GM04504 (cell line): ENCODE results near the gene GNAI3.

Experiments used
- DNase-seq: peaks from one replicate; pipeline ENCODE4 v3.0.0-alpha.2; 2012; ENCODE audit warnings: low read depth

The GNAI3 gene

DNA sequence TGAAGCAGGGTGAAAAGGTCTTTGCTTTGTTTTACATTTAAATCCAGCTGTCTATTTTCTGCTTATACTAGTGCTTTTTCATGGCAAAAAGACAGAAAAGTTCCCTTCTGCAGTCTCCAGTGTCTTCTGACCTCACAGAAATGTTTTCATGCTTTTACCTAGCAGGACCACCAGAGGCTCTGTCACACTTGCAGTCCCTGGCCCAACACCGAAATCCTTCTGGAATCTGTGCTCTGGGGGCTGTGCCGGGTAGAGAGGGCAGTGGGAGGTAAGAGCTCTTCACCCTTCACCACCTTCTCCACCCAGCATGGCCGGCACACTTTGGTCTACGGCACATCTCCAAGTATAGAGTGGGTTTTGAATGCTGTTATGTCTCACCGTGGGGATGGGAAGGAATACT is 50.2 kb downstream of the GNAI3 start:
- no peak for DNase-seq

DNA sequence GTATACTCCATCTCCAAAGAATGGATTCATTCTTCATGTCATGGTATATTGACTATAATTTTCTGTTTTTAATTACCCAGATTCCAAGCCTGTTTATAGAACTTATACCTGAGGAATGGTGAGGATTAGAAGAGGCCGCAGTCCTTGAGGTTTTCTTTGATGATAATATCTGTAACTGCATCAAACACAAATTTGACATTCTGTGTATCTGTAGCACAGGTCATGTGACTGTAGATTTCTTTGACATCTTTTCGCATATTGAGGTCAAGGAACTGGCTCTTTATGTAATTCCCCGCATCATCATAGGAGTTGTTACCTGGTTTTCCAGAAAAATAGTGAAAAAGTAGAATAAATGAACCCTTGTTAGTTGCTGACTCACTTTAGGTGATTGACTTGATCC is 54.8 kb downstream of the GNAI3 start:
- no peak for DNase-seq

DNA sequence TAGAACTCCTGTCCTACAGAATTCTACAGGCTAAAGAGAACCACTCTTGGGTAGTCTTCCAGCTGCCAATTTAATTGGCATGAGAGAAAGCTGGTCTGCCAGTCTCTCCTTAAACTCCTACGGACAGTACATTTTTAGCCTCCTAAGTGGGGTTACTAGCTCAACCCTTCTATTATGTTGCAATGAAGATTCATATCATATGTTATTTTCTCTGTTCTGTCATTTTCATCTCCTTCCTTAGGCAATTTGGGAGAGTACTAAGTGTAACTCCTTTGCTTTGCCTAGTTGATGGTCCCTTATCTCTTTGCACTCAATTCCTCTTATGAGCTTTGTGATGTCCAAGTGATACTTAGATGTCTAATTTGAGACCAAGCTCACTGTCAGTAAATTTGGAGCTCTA is 57.0 kb downstream of the GNAI3 start:
- DNase-seq = no peak

DNA sequence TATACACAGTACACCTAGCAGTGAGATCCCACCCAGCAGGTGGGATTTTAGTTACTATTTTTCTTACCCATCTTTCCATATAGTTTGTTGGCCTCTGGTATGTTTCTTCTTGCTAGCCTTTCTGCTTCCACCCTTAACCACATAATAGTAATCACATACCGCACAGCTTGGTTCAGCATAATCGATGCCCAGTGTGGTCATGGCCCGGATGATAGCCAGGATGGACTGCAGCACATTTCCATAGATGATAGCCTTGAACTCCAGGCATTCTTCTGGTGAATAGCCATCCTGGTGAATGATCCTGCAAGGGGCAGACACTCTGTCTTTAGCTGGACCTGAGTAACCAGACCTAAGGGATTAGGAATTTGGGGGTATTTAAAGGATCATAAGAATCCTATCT is 61.5 kb downstream of the GNAI3 start:
- DNase-seq = no peak

DNA sequence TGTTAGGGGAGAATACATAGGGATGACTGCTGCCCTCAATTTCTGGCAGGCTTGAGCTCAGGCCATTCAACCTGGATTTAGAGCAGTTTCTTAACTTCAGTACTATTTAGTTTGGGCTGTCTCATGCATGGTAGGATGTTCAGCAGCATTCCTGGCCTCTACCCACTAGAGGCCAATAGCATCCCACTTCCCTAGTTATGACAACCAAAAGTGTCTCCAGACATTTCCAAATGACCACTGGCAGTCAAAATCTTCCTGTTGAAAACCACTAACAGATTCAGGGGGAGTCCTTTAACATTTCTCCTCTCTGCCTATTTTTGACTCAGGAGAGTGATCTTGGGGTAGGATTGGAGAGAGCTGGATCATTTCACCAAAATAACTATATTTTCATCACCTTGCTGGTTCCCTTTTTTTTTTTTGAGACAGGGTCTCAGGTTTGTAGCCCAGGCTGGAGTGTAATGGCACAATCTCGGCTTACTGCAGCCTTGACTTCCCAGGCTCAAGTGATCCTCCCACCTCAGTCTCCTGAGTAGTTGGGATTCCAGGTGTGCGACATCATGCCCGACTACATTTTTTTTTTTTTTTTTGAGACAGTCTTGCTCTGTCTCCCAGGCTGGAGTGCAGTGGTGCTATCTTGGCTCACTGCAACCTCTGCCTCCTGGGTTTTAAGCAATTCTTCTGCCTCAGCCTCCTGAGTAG is 62.3 kb downstream of the GNAI3 start:
- DNase-seq = no peak

DNA sequence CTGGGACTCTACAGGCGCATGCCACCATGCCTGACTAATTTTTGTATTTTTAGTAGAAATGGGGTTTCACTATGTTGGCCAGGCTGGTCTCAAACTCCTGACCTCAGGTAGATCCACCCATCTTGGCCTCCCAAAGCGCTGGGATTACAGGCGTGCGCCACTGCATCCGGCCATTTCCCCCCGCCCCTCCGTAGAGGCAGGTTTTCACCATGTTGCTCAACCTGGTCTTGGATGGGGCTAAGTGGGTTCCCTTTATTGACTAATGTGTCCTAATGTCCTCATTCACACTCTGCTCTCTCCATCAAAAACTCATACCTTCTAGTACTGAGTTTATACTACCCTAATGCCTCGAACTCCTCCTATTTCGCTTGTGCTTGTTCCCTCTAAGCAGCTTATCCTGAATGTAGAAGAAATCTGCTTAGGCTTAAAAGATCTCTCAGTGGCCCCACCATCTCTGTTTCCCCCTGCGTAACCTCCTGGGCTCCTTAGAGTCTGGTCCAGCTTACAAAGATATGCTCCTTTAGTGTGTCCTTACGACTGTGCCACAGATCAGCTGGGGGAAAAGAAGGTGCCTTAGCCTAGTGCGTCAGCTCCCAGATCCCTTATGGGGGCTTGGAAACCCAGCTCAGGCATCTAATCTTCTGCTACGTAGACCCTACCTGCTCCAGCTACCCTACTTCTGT is 63.0 kb downstream of the GNAI3 start:
- DNase-seq = no peak

DNA sequence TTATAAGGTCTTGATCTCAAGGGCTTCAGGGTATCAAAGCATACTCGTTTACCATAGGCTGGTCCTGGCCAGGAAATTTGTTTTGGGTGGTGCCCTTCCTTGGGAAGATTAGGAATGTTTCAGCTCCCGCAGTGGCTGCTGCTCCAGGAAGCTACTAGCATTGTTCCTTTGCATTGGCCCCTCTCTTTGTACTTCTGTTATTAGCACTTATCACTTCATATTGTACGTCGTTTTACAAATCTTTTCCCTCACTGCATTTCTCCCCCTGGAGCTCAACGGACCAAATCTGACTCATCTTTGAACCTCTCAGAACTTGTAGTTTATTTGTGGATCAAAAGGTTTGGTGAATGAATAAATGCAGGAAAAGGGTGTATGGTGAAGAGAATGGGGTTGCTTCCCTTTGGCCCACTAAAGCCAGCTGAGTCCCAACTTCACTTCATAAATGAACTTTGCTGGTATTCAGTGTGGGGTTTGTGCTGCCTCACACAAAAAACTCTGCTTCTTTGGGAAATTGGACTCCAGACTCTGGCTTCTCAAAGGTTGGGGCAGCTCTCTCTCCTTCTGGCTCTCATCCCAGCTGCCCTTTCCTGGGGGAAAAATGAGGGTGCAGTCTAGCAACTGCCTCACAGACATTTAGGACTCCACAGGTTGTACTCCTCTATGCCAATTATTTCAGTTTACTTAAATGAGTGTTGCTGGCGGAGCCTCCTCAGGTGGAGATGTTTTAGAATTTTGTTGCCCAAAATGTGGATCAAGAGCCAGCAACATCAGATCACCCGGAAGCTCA is 65.1 kb downstream of the GNAI3 start:
- DNase-seq = no peak

DNA sequence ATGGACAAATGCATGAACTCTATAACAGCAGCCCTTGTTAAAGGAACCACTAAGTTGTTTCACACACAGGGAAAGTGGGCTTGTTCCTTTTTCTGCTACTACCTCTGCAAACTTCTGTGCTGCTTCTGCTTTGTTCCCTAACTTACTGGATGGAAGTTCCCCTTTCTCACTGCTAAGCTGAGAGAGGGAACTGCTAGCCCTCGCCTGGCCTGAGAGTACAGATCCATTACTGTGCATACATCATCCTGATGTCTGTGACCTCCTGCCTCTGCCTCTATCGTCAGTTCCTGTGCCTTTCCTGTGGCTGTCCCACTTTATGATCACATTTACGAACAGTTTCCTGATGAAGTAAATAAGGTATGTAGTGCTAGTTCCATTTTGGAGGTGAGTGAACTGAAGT is 67.5 kb downstream of the GNAI3 start:
- no peak for DNase-seq

DNA sequence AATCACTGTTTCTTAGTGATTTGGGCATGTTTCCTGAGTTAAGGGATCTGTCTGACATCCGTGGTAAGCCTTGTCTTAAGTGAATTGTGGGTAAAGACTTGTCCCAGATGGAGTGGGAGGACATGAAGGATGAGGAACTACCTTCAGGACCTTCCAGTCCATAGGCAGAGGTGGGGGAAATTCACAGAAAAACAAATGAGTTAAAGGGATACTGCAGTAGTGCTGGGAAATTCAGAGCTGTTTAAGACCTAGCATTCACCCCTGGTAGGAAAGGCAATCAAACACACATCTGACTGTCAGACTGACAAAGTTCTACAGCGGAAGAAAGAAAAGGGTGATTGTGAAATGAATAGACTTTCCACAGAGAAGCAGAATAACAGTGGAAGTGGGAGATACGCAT is 68.0 kb downstream of the GNAI3 start:
- DNase-seq = no peak

DNA sequence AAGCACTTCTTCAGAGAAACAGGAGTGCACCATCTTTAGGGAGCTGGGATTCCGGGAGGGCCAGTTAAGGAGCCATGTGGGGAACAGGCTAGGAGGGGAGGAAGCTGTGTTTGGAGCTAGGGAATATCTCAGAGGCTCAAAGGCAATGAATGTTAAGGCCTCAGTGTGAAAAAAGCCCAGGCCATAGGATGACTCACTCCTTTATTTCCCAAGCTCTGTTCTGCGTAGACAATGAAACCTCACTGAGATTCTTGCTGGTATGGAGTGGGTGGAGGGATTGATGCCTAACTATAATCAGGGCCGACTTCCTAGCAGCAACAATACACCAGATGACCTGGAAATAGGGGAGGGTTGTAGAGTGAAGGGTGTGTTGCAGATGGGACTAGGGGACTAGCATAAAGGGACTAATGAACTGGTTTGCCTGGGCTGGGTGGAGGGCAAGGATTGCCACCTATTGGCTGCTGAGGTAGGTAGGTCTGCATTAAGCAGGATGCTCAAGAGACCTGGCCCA is 68.9 kb downstream of the GNAI3 start:
- DNase-seq = peak; percentile 79

DNA sequence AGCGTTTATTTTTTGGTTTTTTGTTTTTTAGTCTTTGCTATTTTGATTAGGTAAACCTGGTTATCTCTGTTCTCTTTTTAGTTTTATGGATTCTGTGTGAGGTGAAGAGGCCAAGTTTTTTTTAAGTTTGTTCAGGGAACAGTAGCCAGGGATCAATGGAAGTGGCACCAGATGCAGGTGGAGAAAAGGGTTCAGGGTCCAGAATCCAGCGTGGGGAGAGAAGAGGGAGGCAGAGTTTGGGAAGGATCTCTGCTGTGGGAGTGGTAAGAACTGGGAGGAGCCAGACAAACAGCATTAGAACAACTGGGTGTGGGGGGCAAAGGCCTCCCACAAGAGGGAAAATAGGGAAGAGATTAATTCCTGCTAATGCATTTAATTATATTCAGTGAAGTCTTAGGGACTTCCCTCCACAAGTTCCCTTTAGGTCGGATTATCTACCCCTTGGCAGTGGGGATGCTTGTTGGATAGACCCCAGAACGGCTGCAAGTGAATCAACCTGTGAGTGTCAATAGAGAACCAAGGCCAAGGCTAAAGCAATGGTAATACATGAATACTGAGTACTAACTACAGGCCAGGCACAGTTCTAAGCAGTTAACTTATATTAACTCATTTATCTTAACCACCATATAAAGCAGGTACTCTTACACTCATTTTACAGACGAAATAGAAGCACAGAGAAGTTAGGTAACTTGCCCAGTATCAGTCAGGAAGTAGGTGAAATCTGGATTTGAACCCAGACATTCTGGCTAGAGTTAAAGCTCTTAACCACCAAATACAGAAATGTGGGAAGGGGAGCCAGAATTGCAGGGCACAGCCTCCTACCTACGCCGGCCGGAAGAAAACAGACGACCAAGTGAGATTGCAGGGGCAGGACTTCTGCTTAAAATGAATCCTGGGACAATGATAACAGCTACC is 70.5 kb downstream of the GNAI3 start:
- no peak for DNase-seq

DNA sequence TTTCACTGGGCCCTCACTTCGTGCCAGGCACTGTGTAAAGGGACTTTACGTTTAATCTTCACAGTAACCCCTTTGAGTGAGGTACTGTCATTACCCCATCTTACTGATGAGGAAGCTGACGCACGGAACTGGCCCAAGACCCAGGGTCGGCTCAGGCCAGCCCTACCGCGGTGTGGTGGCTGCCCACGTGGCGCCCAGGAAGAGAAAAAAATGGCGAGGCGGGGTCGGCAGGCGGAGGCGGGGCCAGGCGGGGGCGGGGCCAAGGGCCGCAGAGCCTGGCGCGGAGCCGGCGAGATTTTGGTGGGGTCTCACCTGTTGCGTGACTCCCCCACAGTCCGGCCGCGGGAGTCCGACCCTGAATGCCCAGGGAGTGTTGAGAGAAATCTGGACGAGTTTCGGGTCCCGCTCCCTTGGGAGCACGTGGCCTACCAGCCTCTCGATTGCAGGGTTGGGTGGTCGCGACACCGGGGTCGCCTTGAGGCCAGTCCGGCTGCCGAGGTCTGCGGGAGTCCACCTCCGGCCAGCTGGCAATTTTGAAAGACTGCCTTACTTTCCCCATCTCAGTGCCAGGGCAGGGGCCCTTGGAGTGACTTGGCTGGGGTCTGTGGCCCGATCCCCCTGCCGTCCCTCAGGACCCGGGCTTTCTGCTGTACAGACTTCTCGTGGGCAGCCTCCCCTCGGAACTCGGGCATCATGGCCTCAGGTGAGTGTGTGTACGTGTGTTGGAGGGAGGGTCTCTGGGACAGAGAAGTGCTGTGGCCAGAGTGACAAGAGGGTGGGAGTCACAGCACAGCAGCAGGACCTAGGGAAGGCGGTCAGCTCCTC is 71.4 kb downstream of the GNAI3 start, which contains the start of the genes AMPD2 and GNAT2:
AMPD2 (plus strand) TSS at position 262 of the 825 bp plus-strand sequence. CDS start 1,339 bp downstream, outside the sequence.
GNAT2 (minus strand) TSS at position 41 of the 825 bp plus-strand sequence. CDS start 6,746 bp downstream, outside the sequence.
- peak; percentile 75 for DNase-seq

DNA sequence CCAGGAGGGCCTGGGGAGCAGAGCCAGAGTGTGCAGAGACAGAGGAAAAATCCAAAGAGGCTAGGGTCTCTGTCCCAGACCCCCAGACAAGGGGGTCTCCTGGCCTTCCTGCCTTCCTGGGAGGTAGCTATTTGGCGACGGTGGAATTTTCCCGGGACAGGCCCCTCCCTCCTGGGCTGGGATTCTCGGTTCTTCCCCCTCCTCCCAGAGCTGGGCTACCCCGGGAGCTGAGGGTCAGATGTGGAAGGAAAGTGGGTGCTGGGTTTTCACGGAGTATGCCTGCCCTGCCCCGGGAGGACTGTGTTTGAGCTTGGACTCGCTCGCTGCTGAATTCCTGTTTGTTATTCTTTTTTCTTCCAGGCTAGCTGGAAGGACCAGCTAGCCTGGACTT is 72.0 kb downstream of the GNAI3 start:
- DNase-seq = peak; percentile 42

DNA sequence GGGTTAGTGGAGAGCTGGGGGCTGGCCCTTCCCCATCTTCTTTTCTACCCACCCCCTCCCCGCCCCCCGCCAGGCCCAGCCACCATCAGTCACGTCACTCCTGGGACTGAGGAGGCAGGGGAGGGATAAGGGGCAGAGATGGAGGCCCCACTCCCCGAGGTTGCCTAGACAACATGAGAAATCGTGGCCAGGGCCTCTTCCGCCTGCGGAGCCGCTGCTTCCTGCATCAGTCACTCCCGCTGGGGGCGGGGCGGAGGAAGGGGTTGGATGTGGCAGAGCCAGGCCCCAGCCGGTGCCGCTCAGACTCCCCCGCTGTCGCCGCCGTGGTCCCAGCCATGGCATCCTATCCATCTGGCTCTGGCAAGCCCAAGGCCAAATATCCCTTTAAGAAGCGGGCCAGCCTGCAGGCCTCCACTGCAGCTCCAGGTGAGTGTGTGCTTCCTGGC is 72.4 kb downstream of the GNAI3 start:
- peak; percentile 91 for DNase-seq

DNA sequence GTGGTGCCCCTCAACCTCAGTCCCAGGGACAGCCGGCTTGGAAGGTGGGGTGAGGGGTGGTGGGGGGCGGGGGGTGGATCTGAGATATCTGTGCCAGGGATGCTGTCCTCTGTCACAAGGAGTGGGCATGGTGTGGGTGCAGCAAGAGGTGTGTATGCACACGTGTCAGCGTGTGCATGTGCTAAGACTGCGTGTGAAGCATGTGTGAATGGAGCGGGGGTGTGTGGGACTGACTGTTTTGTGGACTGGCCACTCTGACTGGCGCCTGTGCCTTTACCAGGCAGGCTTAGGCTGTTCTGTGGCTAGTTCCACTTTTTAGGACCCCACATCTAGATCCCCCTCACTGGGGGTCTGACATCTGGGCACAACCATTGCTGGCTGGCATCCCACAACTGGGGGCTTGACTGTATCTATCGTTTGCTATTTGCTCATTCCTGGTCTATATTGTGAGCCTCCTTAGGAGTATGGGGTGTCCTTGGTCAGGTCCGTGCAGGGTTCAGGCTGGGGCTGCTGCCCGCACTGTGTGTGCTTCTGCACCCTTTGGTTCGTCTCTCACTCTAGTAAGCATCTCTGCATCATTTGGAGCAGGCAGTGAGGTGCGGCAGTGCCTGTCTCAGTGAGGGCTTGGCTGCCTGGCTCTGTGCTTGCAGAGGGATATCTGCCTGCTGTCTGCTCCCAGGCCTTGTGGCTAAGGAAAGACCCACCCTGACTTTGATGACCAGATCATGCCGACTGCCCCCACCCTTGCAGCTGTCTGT is 73.1 kb downstream of the GNAI3 start:
- no peak for DNase-seq

DNA sequence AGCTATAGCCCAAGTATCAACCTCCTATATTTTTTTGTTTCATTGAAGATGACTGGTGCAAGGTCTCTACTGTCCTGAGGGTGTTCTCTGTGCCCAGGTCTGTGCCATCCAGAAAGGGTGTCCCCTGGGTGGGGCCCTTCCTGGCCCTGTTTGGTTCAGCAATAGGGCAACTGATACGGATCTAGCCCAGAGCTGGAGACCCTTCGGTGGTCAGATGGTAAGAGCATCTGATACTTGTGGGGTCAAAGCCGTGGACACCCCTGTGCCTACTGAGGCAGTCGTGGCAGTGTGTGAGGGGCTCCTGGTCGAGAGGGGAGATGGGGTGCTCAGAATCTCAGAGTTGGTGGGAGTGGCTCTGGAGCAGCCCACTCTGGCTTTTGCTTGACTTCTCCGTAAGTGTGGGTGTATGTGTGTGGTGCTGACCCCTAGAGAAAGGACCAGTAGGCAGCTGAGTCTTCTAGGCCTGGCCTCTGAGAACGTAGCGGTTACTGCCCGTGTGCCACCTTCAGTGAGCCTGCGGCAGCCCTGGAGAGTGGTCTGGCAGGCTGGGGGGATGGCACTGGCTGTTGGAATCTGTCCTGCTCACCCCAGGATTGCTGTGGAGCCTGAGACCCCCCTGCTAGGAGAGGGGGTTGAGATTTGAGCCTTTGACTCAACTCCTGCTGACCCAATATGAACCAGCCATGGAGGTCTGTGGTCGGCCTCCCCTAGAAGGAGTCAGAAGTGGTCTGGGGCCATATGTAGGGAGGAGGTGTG is 73.9 kb downstream of the GNAI3 start:
- DNase-seq = no peak

DNA sequence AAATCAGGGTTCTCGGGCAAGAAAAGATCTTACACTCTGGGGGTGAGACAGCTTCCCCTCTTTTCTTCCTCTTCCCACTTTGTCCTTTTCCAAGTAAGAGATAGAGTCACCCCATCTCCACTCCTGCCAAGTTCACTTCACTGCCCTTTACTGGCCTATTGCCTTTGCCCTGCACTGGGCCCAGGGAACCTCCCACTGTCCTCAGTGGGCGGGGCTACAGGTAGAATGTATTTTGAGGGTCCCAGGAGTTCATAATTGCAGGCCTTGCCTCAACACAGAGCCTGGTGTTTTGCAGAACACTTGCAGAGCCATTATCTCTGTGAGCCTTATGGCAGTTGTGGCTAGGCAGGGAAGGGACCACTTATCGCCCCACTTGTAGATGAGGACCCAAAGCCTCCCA is 74.5 kb downstream of the GNAI3 start:
- no peak for DNase-seq

DNA sequence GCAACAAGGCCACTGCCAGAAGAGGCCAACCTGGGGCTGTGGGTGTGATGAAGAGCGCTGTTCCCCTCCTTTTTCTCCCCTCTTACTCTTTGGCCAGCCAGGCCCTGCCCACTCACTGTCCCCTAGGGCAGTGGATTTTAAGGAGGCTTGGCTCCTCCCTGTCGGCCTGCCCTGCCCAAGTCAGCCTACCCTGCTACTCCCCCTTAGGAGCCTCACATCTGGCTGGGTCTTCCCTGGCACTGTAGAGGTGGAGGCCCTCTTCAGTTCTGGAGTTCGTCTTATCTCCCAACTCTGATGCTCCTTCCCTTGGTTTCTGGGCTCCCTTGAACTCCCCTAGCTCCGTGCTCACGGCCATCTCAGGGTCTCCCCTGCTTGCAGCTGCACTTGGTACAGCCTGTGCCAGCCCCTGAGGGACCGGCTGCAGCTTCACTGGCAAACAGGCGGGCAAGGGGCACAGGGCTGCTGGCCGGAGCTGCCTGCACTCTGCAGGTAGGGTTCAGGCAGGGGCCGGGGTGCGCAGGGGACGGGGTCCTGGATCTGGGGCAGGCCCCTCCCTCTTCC is 75.3 kb downstream of the GNAI3 start:
- no peak for DNase-seq
